Measurements from ENCODE around the gene PAK1. TPM values are rescaled to one million over a fixed set of nuclear protein-coding genes. Genes with fewer than 3 reads are reported as not detected.

Gene PAK1
- total and polyA plus RNA-seq, 10 of the 15 experiments (the other 5 are each of a cell fraction or from before 2014, with no cell fraction given): 43.8 to 321 (median 110) TPM

- TF ChIP-seq, protein P1, sequence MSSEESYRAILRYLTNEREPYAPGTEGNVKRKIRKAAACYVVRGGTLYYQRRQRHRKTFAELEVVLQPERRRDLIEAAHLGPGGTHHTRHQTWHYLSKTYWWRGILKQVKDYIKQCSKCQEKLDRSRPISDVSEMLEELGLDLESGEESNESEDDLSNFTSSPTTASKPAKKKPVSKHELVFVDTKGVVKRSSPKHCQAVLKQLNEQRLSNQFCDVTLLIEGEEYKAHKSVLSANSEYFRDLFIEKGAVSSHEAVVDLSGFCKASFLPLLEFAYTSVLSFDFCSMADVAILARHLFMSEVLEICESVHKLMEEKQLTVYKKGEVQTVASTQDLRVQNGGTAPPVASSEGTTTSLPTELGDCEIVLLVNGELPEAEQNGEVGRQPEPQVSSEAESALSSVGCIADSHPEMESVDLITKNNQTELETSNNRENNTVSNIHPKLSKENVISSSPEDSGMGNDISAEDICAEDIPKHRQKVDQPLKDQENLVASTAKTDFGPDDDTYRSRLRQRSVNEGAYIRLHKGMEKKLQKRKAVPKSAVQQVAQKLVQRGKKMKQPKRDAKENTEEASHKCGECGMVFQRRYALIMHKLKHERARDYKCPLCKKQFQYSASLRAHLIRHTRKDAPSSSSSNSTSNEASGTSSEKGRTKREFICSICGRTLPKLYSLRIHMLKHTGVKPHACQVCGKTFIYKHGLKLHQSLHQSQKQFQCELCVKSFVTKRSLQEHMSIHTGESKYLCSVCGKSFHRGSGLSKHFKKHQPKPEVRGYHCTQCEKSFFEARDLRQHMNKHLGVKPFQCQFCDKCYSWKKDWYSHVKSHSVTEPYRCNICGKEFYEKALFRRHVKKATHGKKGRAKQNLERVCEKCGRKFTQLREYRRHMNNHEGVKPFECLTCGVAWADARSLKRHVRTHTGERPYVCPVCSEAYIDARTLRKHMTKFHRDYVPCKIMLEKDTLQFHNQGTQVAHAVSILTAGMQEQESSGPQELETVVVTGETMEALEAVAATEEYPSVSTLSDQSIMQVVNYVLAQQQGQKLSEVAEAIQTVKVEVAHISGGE (CRISPR knock-in tag; IDR thresholded peaks at IDR 0.05): no peak
- TF ChIP-seq IKZF2 (IDR thresholded peaks at IDR 0.05) (peak; percentile 98), RCOR1 (conservative IDR thresholded peaks at IDR 0.05; ENCODE audit: low read depth, low read length) (no peak), RAD51 (IDR thresholded peaks at IDR 0.05) (no peak), RB1 (IDR thresholded peaks at IDR 0.05; ENCODE audit: borderline replicate concordance) (no peak), E2F4 (IDR thresholded peaks at IDR 0.05; ENCODE audit: low read depth, low read length) (no peak), CBFB (IDR thresholded peaks at IDR 0.05; ENCODE audit: low read depth) (peak; percentile 76), MTA2 (IDR thresholded peaks at IDR 0.05; ENCODE audit: low read depth) (peak; percentile 85), RFX5 (IDR thresholded peaks at IDR 0.05; ENCODE audit: low read depth, low read length) (no peak), CREB1 (IDR thresholded peaks at IDR 0.05; ENCODE audit: low read depth) (no peak), DPF2 (IDR thresholded peaks at IDR 0.05) (peak; percentile 88), IRF4 (IDR thresholded peaks at IDR 0.05; ENCODE audit: low read depth, low read length) (no peak), ZNF24 (IDR thresholded peaks at IDR 0.05) (no peak), ETV6 (conservative IDR thresholded peaks at IDR 0.05 in 1 of 2, IDR thresholded peaks at IDR 0.05 in 1 of 2; ENCODE audit: borderline replicate concordance in 1 of 2, low read depth in 1 of 2) (peak in 1 of 2 experiments; percentile 86; a peak in 2 of 4 replicates), JUND (IDR thresholded peaks at IDR 0.05; ENCODE audit: low read depth, low read length) (no peak), EZH2 (IDR thresholded peaks at IDR 0.05; ENCODE audit: borderline replicate concordance, control insufficient read depth, low read depth, low read length) (no peak), LARP7 (IDR thresholded peaks at IDR 0.05) (no peak), SIN3A (IDR thresholded peaks at IDR 0.05; ENCODE audit: low read depth, low read length) (no peak), ZZZ3 (IDR thresholded peaks at IDR 0.05; ENCODE audit: control insufficient read depth, insufficient read length, low read depth) (no peak), HDAC6 (IDR thresholded peaks at IDR 0.05; ENCODE audit: unreplicated experiment) (no peak), CBX5 (IDR thresholded peaks at IDR 0.05; ENCODE audit: low read depth) (no peak), RELA (IDR thresholded peaks at IDR 0.05; ENCODE audit: borderline replicate concordance, partially characterized antibody) (no peak)
- TF ChIP-seq, protein P2, sequence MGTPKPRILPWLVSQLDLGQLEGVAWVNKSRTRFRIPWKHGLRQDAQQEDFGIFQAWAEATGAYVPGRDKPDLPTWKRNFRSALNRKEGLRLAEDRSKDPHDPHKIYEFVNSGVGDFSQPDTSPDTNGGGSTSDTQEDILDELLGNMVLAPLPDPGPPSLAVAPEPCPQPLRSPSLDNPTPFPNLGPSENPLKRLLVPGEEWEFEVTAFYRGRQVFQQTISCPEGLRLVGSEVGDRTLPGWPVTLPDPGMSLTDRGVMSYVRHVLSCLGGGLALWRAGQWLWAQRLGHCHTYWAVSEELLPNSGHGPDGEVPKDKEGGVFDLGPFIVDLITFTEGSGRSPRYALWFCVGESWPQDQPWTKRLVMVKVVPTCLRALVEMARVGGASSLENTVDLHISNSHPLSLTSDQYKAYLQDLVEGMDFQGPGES (IDR thresholded peaks at IDR 0.05): no peak
- TF ChIP-seq, protein P3, sequence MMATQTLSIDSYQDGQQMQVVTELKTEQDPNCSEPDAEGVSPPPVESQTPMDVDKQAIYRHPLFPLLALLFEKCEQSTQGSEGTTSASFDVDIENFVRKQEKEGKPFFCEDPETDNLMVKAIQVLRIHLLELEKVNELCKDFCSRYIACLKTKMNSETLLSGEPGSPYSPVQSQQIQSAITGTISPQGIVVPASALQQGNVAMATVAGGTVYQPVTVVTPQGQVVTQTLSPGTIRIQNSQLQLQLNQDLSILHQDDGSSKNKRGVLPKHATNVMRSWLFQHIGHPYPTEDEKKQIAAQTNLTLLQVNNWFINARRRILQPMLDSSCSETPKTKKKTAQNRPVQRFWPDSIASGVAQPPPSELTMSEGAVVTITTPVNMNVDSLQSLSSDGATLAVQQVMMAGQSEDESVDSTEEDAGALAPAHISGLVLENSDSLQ (IDR thresholded peaks at IDR 0.05): 0 out of 2 replicates have a peak, but pooled peaks have one; percentile 9
Observed at GRCh38 chr11:77449060-77449521, 24.8 kb downstream of the PAK1 start (continued).

Measured in GM12878 (cell line).